B cell (primary cell): ENCODE results near the gene IL20. TPM values are rescaled to one million over a fixed set of nuclear protein-coding genes. Genes with fewer than 3 reads are reported as not detected.

Experiments used
- ATAC-seq: fragments of 200-7000 bp; cut with Tn5 transposase; one replicate; pipeline ENCODE4 v1.10.0; 2021; ENCODE audit warnings: low read depth, mild to moderate bottlenecking, moderate number of reproducible peaks, moderate library complexity
- CTCF ChIA-PET: fragments of 350-600 bp; sonication (Branson Sonifier 250); formaldehyde crosslinking; loops from one replicate; lab custom pipeline; 2021; ENCODE audit warnings: antibody characterized with exemption, inconsistent platforms; lab: Charles Lee
- POLR2A ChIA-PET: fragments of 350-600 bp; sonication (Branson Sonifier 250); formaldehyde crosslinking; loops from one replicate; lab custom pipeline; 2021; ENCODE audit warnings: antibody characterized with exemption; lab: Charles Lee
- DNase-seq: peaks from one replicate; pipeline ENCODE4 v3.0.0; 2013
- H2AFZ ChIP-seq: 2 replicates; pipeline ENCODE4 v1.6.1; 2012; ENCODE audit warnings: mild to moderate bottlenecking, low read depth, low read length; ENCODE audit not compliant: insufficient read depth, poor library complexity, severe bottlenecking
- H3K27ac ChIP-seq, 2 donors: 1 replicate in 1 of 2; 2 replicates in 1 of 2; pipeline ENCODE4 v1.5.1; 2012 to 2013; ENCODE audit warnings: low read length in 2 of 2, mild to moderate bottlenecking in 2 of 2, moderate library complexity in 1 of 2
- H3K27me3 ChIP-seq, 4 experiments: fragments of 200-600 bp in 1 of 4; sonication (generic) in 1 of 4; replicated peaks in 1 of 4; 1 replicate in 2 of 4; 2 replicates in 2 of 4; pipeline versions ENCODE4 v1.6.1 to v1.7.0; 2013 to 2016; ENCODE audit warnings: low read length in 3 of 4, mild to moderate bottlenecking in 2 of 4, mixed read lengths in 1 of 4, moderate library complexity in 1 of 4; ENCODE audit not compliant: insufficient read depth in 4 of 4, control insufficient read depth in 3 of 4; ENCODE audit errors: control extremely low read depth in 1 of 4
- H3K36me3 ChIP-seq, 2 experiments: replicated peaks in 1 of 2; 1 replicate in 1 of 2; 2 replicates in 1 of 2; pipeline versions ENCODE4 v1.6.1 to v1.7.1; 2013; ENCODE audit warnings: low read length in 1 of 2; ENCODE audit not compliant: insufficient read depth in 2 of 2, control insufficient read depth in 1 of 2; ENCODE audit errors: control extremely low read depth in 1 of 2, extremely low read depth in 1 of 2
- H3K4me1 ChIP-seq, 2 donors: fragments of 200-600 bp in 1 of 2; sonication (generic) in 1 of 2; 1 replicate in 1 of 2; 2 replicates in 1 of 2; pipeline versions ENCODE4 v1.5.1 to v1.6.1; 2013 to 2017; ENCODE audit warnings: low read length in 2 of 2; ENCODE audit not compliant: control insufficient read depth in 2 of 2, insufficient read depth in 2 of 2
- H3K4me2 ChIP-seq: replicated peaks from 2 replicates; pipeline ENCODE3; 2012; ENCODE audit warnings: mild to moderate bottlenecking, low read depth, low read length; ENCODE audit not compliant: poor library complexity, severe bottlenecking
- H3K4me3 ChIP-seq, 5 experiments: fragments of 200-600 bp in 1 of 5; sonication (generic) in 1 of 5; 1 replicate in 3 of 5; 2 replicates in 2 of 5; pipeline versions ENCODE4 v1.5.1 to v1.7.0; 2011 to 2016; ENCODE audit warnings: low read length in 4 of 5, mild to moderate bottlenecking in 4 of 5, low read depth in 2 of 5, control low read depth in 1 of 5, moderate library complexity in 1 of 5; ENCODE audit not compliant: insufficient read depth in 1 of 5; ENCODE audit errors: control extremely low read depth in 1 of 5, extremely low read depth in 1 of 5
- H3K79me2 ChIP-seq: fragments of 200-600 bp; sonication (generic); one replicate; pipeline ENCODE4 v1.6.0; 2016; ENCODE audit warnings: low read length; ENCODE audit not compliant: control insufficient read depth, insufficient read depth
- H3K9ac ChIP-seq: fragments of 200-600 bp; sonication (generic); 2 replicates; pipeline ENCODE4 v1.6.1; 2017; ENCODE audit warnings: mild to moderate bottlenecking, low read length, moderate library complexity
- H3K9me3 ChIP-seq, 3 donors: one replicate each; pipeline versions ENCODE4 v1.6.1 to v1.7.1; 2013; ENCODE audit warnings: low read length in 2 of 3; ENCODE audit not compliant: control insufficient read depth in 2 of 3, insufficient read depth in 1 of 3; ENCODE audit errors: control extremely low read depth in 1 of 3
- H4K20me1 ChIP-seq: 2 replicates; pipeline ENCODE4 v1.6.0; 2012; ENCODE audit warnings: mild to moderate bottlenecking, low read length; ENCODE audit not compliant: insufficient read depth, control insufficient read depth, poor library complexity, severe bottlenecking
- H3K27ac Mint-ChIP-seq: one replicate; pipeline ENCODE4 v1.8.0; 2021; ENCODE audit warnings: mixed read lengths
- H3K27me3 Mint-ChIP-seq: one replicate; pipeline ENCODE4 v1.8.0; 2021; ENCODE audit warnings: mixed read lengths
- H3K4me1 Mint-ChIP-seq: one replicate; pipeline ENCODE4 v1.8.0; 2021; ENCODE audit warnings: mixed read lengths
- H3K4me3 Mint-ChIP-seq: one replicate; pipeline ENCODE4 v1.8.0; 2021; ENCODE audit warnings: mixed read lengths
- H3K9me3 Mint-ChIP-seq: one replicate; pipeline ENCODE4 v1.8.0; 2022; ENCODE audit warnings: mixed read lengths; ENCODE audit not compliant: insufficient read depth
- EZH2 ChIP-seq: IDR thresholded peaks from 2 replicates; pipeline ENCODE4 v1.6.1; 2012; ENCODE audit warnings: borderline replicate concordance, low read depth, mild to moderate bottlenecking, moderate library complexity, low read length; ENCODE audit not compliant: insufficient read depth, poor library complexity, severe bottlenecking
- WGBS: methylation state at CpG from one replicate; pipeline ENCODE4 v1.1.5; 2013; ENCODE audit warnings: missing lambda C conversion rate; ENCODE audit not compliant: insufficient coverage; 5-methylcytosine and 5-hydroxymethylcytosine counted together
- intact Hi-C: fragments of 100-400 bp; cut with micrococcal nuclease; formaldehyde crosslinking; loops from one replicate; pipeline ENCODE4 v1.10.0; 2022
- polyA plus RNA-seq: library from polyadenylated mRNA; depleted of rRNA; stranded (reverse); fragments of >200 nt; gene quantifications from 2 replicates; pipeline ENCODE4 v1.2.3, GENCODE V29; 2012
- total RNA-seq, 2 donors: library from RNA; stranded (reverse); fragments of 120-200 nt in 1 of 2; gene quantifications; 1 replicate in 1 of 2; 2 replicates in 1 of 2; pipeline versions ENCODE4 v1.2.3 to v1.2.4, GENCODE V29; 2013 to 2022
- TF ChIP-seq, protein P1 (sequence below): fragments of 200-600 bp; IDR thresholded peaks from one replicate; pipeline ENCODE4 v1.8.0; 2022; ENCODE audit warnings: antibody characterized with exemption, mild to moderate bottlenecking

IL20 gene
- total and polyA plus RNA-seq, 2 donors (not counting 1 experiment from before 2014, with no cell fraction given): not detected

DNA sequence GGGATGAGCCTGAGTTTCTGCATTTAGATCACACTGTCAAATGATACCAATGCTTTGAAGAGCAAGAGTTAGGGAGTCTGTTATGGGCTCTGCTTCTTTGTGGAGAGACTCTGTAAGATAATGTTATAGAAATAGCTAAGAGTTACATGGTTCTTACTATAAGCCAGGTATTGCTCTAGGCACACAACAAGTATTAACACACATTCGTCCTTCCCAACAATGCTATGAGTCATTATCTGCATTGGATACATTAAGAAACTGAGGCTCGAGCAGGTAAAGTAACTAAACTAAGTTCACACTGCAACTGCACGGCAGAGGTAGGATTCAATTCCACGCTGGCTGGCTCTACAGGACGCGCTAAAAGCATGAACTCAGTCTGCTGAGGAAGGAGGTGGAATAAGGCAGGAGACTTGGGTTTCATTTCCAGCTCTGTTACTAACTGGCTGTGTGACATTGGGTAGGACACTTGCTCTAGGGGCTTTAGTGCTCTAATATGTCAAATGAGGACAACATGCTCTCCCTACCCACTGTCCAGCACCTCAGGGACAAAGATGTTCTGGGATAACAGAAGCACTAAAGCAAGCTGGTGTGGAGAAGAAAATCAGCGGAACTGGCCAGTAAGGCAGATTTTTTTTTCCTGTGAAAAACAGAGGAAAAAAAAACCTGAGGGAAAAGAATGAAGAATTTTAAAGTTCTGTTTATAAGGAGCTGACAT lies 23.7 kb upstream of the IL20 start:
- H3K4me3 Mint-ChIP-seq: no peak overlapping the region
- H3K27ac Mint-ChIP-seq: no peak overlapping the region
- DNase-seq (no peak), ATAC-seq (no peak)
- Histone ChIP-seq H2AFZ (no peak overlapping the region), H3K27me3 (no peaks in the 10 kb centered on the region), H4K20me1 (no peaks in the 10 kb centered on the region), H3K4me1 (no peaks in the 10 kb centered on the region), H3K4me2 (no peak overlapping the region), H3K4me3 (no peak overlapping the region), H3K27ac (no peak overlapping the region), H3K9me3 (no peaks in the 10 kb centered on the region), H3K79me2 (no peaks in the 10 kb centered on the region), H3K36me3 (no peaks in the 10 kb centered on the region), H3K9ac (no peak overlapping the region)
- no peaks in the 10 kb centered on the region for H3K4me1 Mint-ChIP-seq
- POLR2A ChIA-PET: no interaction called here
- intact Hi-C loops: no loop called here
- WGBS: 100% methylated on average over 5 of the region's 7 CpGs
- no peak for TF ChIP-seq EZH2
- peaks cover 12% of the 10 kb centered on the region for H3K27me3 Mint-ChIP-seq
- H3K9me3 Mint-ChIP-seq: no peaks in the 10 kb centered on the region
- CTCF ChIA-PET: interaction anchor here (1.2 kb wide), 1 partner anchor 107 kb away, joined by 3 read pairs; no protein-coding TSS in a partner anchor

DNA sequence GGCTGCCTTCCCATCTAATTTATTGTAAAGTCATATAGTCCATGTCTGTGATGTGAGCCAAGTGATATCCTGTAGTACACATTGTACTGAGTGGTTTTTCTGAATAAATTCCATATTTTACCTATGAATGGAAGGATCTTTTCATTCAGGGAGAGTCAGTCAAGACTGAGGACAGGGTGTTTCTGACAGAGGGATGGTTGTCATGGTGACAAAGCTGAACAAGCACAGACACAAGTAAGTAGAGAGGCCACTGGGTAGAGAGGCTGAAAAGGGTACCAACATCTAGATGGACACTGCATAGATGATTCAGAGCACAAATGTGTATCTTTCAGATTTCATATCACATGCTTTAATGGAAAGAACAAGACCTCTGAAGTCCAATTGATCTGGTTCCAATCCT lies 22.6 kb upstream of the IL20 start:
- Histone ChIP-seq H3K9ac (no peak overlapping the region), H2AFZ (no peak overlapping the region), H4K20me1 (no peaks in the 10 kb centered on the region), H3K27me3 (no peaks in the 10 kb centered on the region), H3K4me3 (no peak overlapping the region), H3K79me2 (no peaks in the 10 kb centered on the region), H3K27ac (no peak overlapping the region), H3K4me2 (no peak overlapping the region), H3K9me3 (no peaks in the 10 kb centered on the region), H3K36me3 (no peaks in the 10 kb centered on the region), H3K4me1 (no peaks in the 10 kb centered on the region)
- intact Hi-C loops: no loop called here
- Mint-ChIP-seq H3K27me3 (peaks cover 8% of the 10 kb centered on the region), H3K4me1 (no peaks in the 10 kb centered on the region), H3K4me3 (no peak overlapping the region), H3K9me3 (no peaks in the 10 kb centered on the region), H3K27ac (no peak overlapping the region)
- ATAC-seq (no peak), DNase-seq (no peak)
- CTCF ChIA-PET: no interaction called here
- TF ChIP-seq, protein P1, sequence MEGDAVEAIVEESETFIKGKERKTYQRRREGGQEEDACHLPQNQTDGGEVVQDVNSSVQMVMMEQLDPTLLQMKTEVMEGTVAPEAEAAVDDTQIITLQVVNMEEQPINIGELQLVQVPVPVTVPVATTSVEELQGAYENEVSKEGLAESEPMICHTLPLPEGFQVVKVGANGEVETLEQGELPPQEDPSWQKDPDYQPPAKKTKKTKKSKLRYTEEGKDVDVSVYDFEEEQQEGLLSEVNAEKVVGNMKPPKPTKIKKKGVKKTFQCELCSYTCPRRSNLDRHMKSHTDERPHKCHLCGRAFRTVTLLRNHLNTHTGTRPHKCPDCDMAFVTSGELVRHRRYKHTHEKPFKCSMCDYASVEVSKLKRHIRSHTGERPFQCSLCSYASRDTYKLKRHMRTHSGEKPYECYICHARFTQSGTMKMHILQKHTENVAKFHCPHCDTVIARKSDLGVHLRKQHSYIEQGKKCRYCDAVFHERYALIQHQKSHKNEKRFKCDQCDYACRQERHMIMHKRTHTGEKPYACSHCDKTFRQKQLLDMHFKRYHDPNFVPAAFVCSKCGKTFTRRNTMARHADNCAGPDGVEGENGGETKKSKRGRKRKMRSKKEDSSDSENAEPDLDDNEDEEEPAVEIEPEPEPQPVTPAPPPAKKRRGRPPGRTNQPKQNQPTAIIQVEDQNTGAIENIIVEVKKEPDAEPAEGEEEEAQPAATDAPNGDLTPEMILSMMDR: no peak
- TF ChIP-seq EZH2: no peak
- POLR2A ChIA-PET: no interaction called here
